GM19324 (cell line): ENCODE data around the gene SLC4A11.
"Not testable (repeated sequence)": the region's sequence is repeated elsewhere in the genome, so short reads cannot be mapped to it uniquely, and the experiment has no call there.

ENCODE experiments used
- ATAC-seq: cut with Tn5 transposase; IDR thresholded peaks from one replicate; pipeline ENCODE4 v1.9.1; 2021; ENCODE audit warnings: mild to moderate bottlenecking, moderate library complexity; ENCODE audit not compliant: unreplicated experiment, low FRiP score

Gene SLC4A11

DNA sequence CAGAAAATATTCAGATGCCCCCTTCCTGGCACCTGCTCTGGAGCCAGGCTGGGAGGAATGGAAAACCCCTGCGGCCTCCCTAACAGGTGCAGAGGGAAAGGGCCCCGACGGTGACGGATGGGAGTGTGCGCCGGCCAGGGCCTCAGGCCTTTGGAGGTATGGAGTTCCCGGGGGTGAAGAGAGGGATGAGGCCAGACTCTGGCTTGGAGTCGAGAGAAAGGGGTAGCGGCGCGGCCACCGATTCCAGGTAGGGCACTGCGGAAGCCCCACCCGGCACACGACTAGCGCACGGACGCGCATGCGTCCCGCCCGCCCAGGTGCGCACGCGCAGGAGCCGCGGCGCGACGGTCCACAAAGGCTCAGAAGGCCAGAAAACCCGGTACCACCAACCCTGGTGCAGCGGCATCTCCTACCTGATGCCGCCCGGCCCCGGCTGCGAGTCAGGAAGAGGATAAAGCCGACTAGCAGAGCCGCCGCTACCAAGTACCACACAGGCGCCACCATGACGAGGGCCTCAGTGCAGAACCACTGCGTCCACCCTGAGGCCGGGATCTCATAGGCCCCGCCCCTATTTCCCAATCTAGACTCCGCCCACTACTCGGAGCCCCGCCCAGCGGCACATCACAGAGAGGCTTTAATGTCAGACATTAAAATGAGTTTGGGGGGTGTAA, 34.7 kb downstream of the SLC4A11 start, which contains the start of gene DDRGK1:
Gene DDRGK1 (minus strand): TSS at position 559 of the 671 bp plus-strand sequence. CDS start 55 bp downstream, at position 504.
- ATAC-seq: peak; percentile 86

DNA sequence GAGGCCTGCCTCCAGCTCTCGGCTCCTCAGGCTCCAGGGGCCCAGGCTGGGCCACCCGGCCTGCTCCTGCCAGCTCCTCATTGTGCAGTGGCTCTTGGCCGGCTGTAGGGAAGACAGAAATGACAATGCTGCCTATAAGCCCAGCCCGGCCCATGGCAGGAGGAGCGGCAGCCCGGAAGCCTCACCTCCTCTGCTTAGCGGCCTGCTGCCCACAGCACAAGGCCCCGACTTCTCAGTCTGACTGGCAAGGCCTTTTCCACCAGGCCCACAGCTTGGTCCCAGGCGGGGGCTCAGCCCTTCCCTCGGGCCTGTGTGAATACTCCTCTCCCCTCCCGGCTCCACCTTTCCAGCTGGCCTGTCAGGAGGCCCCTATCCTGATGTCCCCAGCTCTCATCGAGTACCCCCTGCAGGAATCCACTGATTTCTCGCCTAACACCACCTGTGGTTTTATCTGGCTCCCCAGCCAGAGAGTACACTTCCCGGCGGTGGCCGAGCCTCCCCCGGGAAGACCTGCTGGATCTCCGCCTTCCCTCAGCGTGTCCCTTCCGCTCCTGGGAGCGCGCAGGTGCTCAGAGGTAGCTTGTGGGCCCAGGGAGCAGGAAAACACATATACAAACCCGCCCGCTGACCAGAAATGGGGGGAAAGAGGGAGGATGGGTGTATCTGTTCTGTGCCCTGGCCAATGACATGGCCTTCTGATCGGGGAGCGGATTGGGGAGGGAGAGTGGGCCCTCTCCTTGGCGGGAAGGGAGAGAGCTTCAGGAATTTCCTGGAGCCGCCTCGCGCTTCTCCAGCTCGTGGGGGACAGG, 35.5 kb downstream of the SLC4A11 start:
- ATAC-seq: peak; percentile 12

DNA sequence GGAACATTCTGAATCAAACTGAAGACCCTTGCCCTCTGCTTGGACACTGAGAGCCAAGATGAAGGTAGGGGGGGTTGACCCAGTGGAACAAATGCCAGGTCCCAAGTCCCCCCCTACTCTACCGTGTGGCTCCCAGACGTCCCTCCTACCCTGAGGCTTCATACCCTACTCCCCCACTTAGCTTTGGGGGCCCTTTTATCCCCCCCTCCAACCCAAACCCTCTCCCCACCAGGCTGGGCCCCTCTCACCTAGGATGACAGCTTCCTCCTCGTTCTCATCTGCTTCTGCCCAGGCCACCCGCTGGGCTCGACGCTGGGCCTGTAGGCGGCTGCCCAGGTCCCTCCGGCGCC, 36.0 kb downstream of the SLC4A11 start:
- no peak for ATAC-seq

DNA sequence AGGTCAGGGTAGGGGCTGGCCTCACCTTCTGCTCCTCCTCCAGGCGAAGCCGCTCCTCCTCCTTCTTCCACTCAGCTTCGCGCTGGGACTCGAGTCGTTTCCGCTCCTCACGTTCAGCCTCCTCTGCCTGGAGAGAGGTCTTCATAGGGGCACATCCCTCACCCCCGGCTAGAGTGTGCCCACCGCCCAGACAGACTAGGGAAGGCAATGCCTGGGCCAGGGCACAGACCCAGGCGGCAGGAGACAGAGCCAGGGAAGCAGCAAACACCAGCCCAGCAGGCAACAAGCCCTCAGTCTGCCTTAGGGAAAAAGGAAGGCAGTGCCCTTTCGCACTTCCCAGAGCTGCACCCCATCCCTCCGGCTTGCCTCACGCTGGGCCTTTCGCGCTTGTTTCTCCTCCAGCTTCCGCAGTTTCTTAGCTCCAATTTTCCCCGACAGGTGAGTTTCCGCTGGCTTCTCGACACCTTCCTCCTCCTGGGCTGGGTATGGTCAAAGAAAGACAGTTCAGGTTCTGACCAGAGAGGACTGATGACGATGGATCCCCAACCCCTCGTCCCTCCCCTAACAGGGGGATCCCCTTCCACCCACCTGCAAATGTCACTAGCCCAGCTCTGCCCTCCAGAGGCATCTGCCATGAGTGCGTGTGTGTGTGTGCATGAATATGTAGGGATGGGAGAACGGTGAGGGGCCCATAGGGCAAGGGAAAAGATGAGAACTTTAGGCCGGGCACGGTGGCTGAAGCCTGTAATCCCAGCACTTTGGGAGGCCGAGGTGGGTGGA, 38.8 kb downstream of the SLC4A11 start:
- no peak for ATAC-seq

DNA sequence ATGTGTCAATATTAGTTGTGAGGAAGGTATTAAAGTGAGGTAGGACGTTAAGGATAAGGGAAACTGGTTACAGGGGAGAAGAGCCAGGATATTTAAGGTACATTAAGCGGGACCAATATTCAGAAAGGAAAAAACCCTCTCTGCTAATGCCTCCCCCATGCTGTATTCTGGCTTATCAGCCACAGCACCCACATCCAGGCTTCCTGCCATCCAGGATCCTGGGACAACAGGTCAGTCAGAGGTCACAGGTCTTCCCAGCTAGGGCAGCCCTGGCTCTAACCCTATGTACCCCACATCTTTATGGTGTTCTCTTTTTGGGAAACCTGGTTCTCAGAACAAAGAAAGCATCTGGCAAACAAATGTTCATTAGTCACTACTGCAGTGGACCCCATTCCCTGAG, 39.8 kb downstream of the SLC4A11 start:
- ATAC-seq: no peak

DNA sequence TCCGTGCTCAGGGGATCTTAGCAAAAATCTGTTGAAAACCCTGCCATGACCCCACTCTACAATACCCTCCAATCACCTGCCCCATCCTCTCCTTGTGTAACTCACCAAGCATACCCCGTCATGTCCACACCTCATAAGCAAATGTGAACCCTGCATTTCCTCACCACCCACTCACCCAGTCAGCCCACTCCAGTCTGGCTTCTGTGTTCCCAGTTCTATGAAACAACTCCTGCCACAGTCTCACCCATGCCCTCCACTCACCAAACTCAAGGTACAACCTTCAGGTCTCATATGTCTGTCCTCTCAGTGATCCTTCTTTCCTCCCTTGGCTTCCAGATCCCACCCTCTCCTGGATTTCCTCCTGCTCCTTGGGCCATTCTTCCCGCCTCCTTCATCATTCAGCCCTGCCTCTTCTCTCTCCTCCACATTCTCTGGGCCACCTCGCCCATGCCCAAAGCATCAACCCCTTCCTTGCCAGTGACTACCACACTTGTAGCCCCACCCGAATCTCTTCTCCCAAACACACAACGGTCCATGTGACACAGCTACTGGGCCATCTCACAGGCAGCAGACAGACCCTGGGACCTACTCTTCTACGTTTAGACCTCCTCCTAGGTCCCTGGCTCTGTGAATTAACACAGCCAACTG, 43.3 kb downstream of the SLC4A11 start:
- ATAC-seq: no peak

DNA sequence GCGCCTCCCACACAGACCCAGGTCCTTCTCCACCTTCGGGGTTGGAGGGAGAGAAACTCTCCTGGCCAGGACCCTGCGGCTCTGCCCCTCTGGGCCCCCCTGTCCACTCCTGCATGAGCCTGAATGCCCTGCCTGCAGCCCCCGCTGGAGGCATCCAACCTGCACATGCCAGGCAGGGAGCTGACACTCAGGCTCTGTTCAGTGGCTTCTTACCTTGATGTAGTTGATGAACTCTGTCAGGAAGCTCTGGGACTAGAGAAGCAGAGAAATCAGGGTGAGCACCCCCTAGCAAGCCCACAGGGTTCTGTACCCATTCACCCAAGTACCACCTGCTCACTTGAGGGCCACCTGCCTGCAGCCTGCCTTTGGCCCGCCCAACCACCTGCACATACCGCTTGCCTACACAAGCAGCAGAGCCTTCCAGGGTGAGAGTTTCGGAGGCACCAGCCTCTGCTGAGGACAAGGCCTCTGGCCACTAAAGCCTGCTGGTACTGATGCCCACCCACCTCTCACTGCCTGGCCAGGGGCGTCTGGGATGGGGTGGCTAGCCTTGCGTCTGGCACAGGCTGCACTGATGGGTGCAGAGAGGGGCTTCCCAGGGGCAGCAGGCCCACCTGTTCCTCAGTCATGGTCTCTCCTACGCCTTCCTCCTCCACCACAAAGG, 44.2 kb downstream of the SLC4A11 start:
- ATAC-seq: no peak

DNA sequence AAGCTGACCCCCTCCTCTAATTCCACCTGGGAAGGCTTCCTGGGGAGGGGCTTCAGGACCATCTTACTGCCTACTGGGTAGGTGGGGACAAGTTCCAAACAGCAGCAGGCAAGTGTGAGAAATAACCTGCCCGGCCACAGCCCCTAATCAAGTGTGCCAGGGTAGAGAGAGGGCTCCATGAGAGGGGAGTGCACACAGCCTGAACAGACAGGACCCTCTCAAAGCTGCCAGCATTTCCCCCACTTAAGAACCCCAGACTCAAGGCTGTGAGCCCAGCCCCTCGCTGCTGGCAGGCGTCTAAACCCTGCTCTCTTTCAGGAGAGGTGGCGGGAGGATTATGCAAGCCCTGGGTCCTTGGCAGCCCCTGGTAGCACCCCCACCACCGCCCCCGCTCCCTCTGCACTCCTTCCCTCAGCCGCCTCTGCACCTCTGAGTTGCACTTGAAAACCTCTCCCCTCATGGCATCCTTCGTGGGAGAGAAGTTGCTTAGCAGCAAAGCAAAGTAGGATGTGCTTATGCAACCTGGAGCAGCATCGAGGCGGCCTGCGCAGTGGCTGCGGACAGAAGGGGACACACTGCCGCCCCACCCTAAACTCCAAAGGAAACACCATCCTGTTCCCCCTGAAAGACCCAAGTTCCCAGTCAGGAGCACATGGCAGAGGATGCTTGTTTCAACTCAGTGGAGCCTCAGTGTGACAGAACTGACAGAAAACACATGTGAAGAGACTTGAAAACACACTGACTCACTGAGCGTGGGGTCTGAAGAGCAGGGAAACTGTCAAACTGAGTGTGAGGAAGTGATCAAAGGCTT, 45.0 kb downstream of the SLC4A11 start:
- ATAC-seq: no peak

DNA sequence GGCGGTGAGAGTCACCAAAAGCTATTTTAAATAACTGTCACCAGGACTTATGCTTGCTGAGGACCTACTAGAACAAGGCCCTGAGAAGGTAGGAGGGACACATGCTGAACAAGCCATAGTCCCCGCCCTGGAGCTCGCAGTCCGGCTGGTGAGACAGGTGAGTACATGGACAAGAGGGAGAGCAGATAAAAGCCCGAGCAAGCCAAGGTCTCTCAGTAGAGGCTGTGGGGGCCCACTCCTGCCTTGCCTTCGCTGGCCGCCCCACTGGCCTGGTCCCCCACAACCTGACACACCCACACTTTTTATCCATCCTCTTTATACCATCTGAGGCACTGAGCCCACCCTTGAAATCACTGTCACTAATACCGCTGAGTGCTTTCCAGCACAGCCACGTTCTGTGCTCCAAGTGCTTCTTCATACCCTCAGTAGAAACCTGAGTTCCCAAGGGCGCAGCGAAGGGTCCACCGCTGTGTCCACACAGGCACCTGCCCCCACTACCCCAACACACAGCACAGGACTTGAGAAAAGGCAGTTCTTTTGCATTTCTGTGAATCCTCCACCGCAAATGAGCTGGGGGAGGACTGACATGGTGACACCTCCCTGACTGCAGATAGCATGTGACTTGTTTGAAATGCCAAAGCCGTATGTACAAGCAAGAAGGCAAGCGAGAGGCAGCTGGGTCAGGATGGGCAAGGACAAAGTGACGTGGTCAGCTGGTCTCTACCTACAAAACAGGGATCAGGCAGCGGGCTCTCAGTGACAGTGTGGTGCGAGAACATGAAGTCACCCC, 46.6 kb downstream of the SLC4A11 start:
- ATAC-seq: no peak

DNA sequence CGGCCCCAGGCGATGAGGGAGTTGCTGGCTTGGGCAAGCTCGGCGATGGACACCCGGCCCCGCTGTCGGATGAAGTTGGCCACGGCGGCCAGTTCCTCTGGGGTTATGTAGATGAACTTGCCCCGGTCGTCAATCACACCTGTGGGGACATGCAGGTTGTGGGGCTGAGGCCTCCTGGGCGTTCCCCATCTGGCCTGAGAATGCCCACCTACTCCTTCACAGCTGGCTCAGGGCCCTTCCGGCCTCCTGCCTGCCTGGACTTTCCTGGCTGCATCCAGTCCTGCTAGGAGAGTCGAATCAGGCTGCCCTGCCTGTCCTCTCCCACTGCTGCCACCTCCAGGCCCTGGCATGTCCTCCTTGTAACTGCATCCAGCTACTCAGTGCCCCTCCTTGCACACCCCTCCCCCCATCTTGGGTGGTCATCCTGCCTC, 48.3 kb downstream of the SLC4A11 start:
- ATAC-seq: no peak

DNA sequence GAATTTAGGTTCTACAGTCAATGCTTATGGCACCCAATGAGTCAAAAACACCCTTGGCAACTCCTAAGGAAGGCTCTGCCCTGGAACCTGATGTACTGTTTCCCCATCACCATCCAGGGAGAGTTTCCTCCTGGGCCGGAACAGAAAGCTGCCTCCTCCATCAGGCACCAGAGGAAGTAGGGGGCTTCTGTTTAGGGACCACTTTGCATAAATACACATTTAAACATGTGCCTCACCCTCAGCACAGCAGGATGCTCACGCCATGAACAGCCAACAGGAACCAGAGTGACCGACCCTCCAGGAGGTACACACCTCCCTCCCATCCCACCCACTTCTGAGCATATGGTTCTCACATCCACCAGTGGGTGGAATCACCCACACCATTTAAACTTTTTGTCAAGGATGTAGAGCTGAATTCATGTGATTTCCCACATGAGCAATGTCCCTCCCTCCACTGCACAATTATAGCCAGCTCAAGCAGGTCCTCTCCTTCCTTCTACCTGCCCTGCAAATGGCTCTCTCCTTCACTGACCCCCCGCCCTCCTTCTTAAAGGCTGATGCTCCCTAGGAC, 49.3 kb downstream of the SLC4A11 start:
- no peak for ATAC-seq

DNA sequence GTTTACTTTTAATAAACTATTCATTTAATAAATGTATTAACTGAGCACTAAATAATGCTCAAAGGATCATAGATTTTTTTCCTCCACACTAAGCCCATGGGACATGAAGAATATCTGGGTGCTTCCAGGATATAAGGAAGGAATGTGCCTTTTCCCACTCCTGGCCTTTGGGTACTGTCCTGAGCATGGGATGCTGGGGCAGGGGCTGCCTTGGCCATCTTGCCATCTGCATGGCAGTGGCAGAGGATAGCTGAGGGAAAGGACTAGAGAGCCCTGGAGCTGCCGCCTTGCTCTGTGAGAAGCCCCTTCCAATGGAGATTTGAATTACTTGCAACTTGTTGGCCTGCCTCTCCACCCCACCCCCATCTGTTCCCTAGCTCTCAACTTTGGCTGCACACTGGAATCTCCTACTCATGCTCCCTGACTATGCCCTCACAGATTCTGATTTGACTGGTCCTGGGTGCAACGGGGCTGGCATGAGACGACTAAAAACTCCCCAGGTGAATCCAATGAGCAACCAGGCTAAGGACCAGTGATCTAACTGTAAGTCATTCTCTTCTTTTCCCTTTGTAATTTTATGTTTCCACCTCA, 50.1 kb downstream of the SLC4A11 start:
- ATAC-seq: no peak

DNA sequence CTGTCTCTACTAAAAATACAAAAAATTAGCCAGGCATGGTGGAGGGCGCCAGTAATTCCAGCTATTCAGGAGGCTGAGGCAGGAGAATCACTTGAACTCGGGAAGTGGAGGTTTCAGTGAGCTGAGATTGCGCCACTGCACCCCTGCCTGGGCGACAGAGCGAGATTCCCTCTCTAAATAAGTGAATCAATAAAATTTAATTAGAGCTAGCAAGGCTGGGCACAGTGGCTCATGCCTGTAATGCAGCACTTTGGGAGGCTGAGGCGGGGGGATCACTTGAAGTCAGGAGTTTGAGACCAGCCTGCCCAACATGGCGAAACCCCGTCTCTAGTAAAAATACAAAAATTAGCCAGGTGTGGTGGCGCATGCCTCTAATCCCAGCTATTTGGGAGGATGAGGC, 51.1 kb downstream of the SLC4A11 start:
- ATAC-seq: not testable (repeated sequence)

DNA sequence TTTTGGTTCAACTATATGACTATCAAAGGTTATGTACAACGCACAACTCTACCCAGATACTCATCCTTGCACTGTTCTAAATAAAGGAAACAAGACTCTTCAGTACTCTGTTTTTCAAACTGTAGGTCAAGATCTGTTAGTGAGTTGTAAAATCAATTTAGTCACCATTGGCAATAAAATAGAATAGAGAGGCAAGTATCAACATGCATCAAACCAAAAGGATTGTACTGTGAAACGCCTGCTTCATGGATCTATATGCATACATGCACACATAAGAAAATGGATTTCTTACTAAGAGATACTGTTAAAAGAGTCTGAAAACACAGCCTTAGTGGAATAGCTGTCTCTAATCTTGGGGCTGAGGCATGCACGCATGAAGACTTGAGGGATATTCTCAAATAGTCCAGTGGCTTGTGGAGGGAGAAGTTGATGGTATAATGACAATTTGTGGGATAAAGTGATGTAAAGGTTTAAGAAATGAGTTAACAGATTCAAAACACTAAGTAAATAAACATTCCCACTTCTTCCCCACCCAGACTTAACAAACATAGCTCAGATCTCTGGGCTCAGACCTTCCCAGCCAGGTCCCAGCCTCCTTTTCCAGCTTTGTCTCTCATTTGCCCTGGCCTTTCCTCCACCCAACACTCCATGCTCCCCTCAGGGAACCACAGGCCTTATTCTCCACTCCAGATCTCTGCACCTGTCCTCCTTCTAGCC, 54.9 kb downstream of the SLC4A11 start:
- ATAC-seq: no peak

DNA sequence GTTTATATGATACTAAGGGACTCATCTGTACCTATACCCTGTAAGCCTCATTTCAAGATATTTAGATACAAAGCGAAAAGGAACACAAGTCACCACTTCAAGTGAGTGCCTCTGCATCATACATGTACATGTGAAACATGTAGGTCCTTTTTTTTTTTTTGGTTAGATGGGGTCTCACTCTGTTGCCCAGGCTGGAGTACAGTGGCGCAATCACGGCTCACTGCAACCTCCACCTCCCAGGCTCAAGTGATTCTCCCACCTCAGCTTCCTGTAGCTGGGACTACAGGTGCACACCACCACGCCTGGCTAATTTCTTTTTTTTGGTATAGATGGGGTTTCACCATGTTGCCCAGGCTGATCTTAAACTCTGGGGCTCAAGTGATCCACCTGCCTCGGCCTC, 56.6 kb downstream of the SLC4A11 start:
- not testable (repeated sequence) for ATAC-seq

DNA sequence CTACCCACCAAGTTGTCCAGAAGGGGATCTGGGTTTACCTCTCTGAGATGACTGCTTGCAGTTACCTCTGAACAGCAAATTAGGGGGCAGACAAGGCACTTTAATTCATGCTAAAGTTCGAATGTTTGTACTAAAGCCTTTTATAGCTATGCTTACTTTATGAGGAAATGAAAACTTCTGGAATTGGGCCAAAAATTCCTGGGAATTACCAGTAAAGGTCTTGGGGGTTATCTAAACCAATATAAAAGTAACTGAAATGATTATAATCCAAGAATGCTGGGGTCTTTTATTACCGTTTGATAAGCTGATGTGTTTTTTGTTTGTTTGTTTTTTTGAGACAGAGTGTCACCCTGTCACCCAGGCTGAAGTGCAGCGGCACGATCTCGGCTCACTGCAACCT, 57.7 kb downstream of the SLC4A11 start:
- ATAC-seq: no peak

DNA sequence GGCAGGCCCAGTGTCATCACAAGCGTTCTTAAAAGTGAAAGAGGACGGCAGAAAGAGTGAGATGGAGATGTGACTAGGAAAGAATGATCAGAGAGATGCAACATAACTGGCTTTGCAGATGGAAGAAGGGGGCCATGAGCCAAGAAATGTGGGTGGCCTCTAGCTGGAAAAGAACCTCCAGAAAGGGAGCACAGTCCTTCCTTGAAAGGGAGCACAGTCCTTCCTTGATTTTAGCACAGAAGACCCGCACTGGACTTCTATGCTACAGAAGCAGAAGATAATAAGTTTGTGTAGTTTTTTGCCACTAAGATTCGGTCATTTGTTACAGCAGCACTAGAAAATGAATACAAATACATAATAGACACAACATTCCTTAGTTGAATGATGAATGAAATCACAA, 58.7 kb downstream of the SLC4A11 start:
- ATAC-seq: no peak
